Measurements from ENCODE around the gene INTS7. TPM values are rescaled to one million over a fixed set of nuclear protein-coding genes. Genes with fewer than 3 reads are reported as not detected.
"Not testable (repeated sequence)": the region's sequence is repeated elsewhere in the genome, so short reads cannot be mapped to it uniquely, and the experiment has no call there.

INTS7 gene
- total RNA-seq, 1 donor from 2014 or later = 8.9 TPM

DNA sequence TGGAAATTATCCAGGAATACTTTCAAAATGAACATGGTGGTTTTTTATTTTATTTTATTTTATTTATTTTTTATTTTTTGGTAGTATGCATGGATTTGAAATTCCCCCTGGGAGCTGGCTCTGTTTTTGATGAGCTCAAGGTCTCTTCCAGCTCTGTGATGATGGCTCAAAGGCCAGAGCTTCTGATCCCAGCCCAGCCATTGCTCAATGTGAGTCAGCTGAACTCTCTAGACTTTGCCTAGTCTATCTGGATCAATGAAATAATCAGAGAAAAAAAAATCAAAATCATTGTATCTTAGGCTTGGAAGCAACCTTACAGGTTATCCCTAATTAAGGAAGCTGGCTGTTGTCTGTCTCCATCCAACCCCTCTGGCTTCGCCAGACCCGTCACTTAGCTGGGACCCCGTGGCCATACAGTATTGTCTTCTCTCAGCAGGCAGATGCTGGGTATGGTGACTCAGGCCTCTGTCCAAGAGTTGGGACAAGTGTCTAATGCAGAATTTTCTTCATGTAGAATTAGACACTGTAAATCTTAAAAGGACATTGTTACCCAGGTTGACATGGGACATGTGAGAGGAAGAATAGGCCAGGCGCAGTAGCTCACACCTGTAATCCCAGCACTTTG, 114.6 kb downstream of the INTS7 start:
- H3K9me3 Mint-ChIP-seq (ENCODE audit: unreplicated experiment) = no peaks in the 10 kb centered on the region
- no peak overlapping the region for H3K27ac Mint-ChIP-seq (ENCODE audit: unreplicated experiment)
- peaks cover 4% of the 10 kb centered on the region for H3K4me1 Mint-ChIP-seq (ENCODE audit: unreplicated experiment)
- no peak for TF ChIP-seq CTCF (IDR thresholded peaks at IDR 0.05; ENCODE audit: unreplicated experiment)
- no peak for DNase-seq (ENCODE audit: low spot score)
- peaks cover 2% of the 10 kb centered on the region for H3K27me3 Mint-ChIP-seq (ENCODE audit: unreplicated experiment)
- peaks cover 4% of the 10 kb centered on the region for H3K36me3 Mint-ChIP-seq (ENCODE audit: low read depth, unreplicated experiment)
- H3K4me3 Mint-ChIP-seq (ENCODE audit: unreplicated experiment) = no peak overlapping the region

GRCh38 chr1:211920141-211920572, 115.2 kb downstream of the INTS7 start:
- Mint-ChIP-seq H3K4me3 (ENCODE audit: unreplicated experiment) (no peak overlapping the region), H3K4me1 (ENCODE audit: unreplicated experiment) (peaks cover 4% of the 10 kb centered on the region), H3K9me3 (ENCODE audit: unreplicated experiment) (no peaks in the 10 kb centered on the region), H3K36me3 (ENCODE audit: low read depth, unreplicated experiment) (peaks cover 4% of the 10 kb centered on the region), H3K27me3 (ENCODE audit: unreplicated experiment) (peaks cover 1% of the 10 kb centered on the region), H3K27ac (ENCODE audit: unreplicated experiment) (no peak overlapping the region)
- TF ChIP-seq CTCF (IDR thresholded peaks at IDR 0.05; ENCODE audit: unreplicated experiment) = no peak
- DNase-seq (ENCODE audit: low spot score) = no peak

DNA sequence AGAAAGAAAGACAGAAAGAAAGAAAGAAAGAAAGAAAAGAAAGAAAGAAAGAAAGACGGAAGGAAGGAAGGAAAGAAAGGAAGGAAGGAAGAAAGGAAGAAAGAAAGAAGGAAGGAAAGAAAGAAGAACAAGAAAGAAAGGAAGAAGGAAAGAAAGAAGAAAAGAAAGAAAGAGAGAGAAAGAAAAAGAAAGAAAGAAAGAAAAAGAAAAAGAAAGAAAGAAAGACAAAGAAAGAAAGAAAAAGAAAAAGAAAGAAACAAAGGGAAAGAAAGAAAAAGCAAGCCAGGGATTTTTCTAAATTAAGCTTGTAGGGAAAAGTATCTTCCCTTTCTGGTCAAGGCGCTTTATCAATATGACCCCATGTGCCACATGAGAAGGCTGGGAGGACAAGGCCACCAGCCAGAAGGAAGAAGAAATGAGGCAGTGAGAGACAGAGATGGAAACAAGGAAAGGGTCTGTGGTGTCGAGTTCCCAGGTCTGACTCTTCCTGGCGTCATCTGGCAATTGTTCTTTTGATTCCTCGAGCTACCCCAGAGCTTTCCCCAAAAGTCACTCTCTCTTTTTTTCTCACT, 116.4 kb downstream of the INTS7 start:
- no peak for DNase-seq (ENCODE audit: low spot score)
- H3K36me3 Mint-ChIP-seq (ENCODE audit: low read depth, unreplicated experiment) = peaks cover 4% of the 10 kb centered on the region
- H3K4me1 Mint-ChIP-seq (ENCODE audit: unreplicated experiment) = peaks cover 4% of the 10 kb centered on the region
- no peak overlapping the region for H3K27ac Mint-ChIP-seq (ENCODE audit: unreplicated experiment)
- TF ChIP-seq CTCF (IDR thresholded peaks at IDR 0.05; ENCODE audit: unreplicated experiment) = no peak
- H3K27me3 Mint-ChIP-seq (ENCODE audit: unreplicated experiment) = peaks cover 1% of the 10 kb centered on the region
- H3K9me3 Mint-ChIP-seq (ENCODE audit: unreplicated experiment) = no peaks in the 10 kb centered on the region
- H3K4me3 Mint-ChIP-seq (ENCODE audit: unreplicated experiment) = no peak overlapping the region

DNA sequence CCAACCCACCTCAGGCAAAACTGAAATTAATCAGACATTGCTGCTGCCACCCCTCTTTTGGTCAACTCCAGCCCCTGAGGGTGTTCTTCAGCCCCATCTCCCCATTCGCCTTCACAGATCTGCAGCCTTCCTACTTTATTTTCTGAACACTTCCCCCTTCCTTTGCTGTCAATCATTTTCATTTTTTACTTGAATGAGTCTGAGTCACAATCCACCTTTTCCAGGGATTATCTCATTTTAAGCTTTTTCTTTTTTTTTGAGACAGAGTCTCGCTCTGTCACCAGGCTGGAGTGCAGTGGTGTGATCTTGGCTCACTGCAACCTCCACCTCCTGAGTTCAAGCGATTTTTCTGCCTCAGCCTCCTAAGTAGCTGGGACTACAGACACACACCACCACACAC, 118.9 kb downstream of the INTS7 start:
- not testable (repeated sequence) for H3K36me3 Mint-ChIP-seq (ENCODE audit: low read depth, unreplicated experiment); H3K27me3 Mint-ChIP-seq (ENCODE audit: unreplicated experiment)

DNA sequence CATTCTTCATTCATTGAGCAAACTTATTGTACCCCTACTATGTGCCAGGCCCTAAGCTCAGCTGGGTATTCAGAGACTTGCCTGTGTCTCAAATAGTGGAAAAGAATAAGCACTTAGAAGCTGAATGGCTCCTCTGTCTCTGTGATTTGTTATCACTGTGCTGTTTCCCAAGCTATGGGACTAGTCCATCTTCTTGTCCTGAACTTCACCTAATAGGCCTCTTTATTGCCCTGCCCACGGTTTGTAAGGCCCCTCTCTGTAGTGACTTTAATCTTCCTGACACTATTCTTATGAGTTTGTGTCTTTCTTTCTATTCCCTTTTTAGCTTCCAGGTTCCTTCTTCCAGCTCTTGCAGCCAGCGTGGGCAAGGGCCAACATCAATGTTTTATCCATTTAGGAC, 119.4 kb downstream of the INTS7 start:
- H3K9me3 Mint-ChIP-seq (ENCODE audit: unreplicated experiment) = no peaks in the 10 kb centered on the region
- no peak for DNase-seq (ENCODE audit: low spot score)
- TF ChIP-seq CTCF (IDR thresholded peaks at IDR 0.05; ENCODE audit: unreplicated experiment) = no peak
- peaks cover 4% of the 10 kb centered on the region for H3K4me1 Mint-ChIP-seq (ENCODE audit: unreplicated experiment)
- peaks cover 4% of the 10 kb centered on the region for H3K36me3 Mint-ChIP-seq (ENCODE audit: low read depth, unreplicated experiment)
- H3K27ac Mint-ChIP-seq (ENCODE audit: unreplicated experiment) = no peak overlapping the region
- peaks cover 4% of the 10 kb centered on the region for H3K27me3 Mint-ChIP-seq (ENCODE audit: unreplicated experiment)
- H3K4me3 Mint-ChIP-seq (ENCODE audit: unreplicated experiment) = no peak overlapping the region

More for the DNA sequence above, 118.9 kb downstream of the INTS7 start:
- not testable (repeated sequence) for H3K9me3 Mint-ChIP-seq (ENCODE audit: unreplicated experiment); H3K4me3 Mint-ChIP-seq (ENCODE audit: unreplicated experiment); H3K4me1 Mint-ChIP-seq (ENCODE audit: unreplicated experiment); DNase-seq (ENCODE audit: low spot score); H3K27ac Mint-ChIP-seq (ENCODE audit: unreplicated experiment)

Measured in endothelial cell (in vitro differentiated cells).